ENCODE data around the gene OSR1. TPM values are rescaled to one million over a fixed set of nuclear protein-coding genes. Genes with fewer than 3 reads are reported as not detected.

The OSR1 gene
- total and polyA plus RNA-seq, 9 of the 15 experiments (the other 6 are each of a cell fraction or from before 2014, with no cell fraction given) = not detected

- no peak for TF ChIP-seq C11orf30 (IDR thresholded peaks at IDR 0.05; ENCODE audit: low read depth)
- TF ChIP-seq ETV5 (CRISPR knock-in tag; IDR thresholded peaks at IDR 0.05; ENCODE audit: low read depth) = no peak
- TF ChIP-seq POLR2AphosphoS2 (IDR thresholded peaks at IDR 0.05; ENCODE audit: low read length) = peak; percentile 62; the same call in 1 of the 2 replicates
- TF ChIP-seq ESRRB (CRISPR knock-in tag; IDR thresholded peaks at IDR 0.05; ENCODE audit: borderline replicate concordance) = no peak
- TF ChIP-seq PHB (CRISPR knock-in tag; IDR thresholded peaks at IDR 0.05) = no peak
- no peak for TF ChIP-seq ZNF655 (CRISPR knock-in tag; IDR thresholded peaks at IDR 0.05)
- 0 out of 2 replicates have a peak, but pooled peaks have one; percentile 64 for TF ChIP-seq TCF7 (IDR thresholded peaks at IDR 0.05; ENCODE audit: borderline replicate concordance)
- TF ChIP-seq MAZ (CRISPR knock-in tag; conservative IDR thresholded peaks at IDR 0.05 in 1 of 2, IDR thresholded peaks at IDR 0.05 in 1 of 2) = peak in 1 of 2 experiments; percentile 65; a peak in 3 of 4 replicates
- no peak for TF ChIP-seq PTBP1 (IDR thresholded peaks at IDR 0.05; ENCODE audit: low read depth, low read length)
- no peak for TF ChIP-seq RBM15 (IDR thresholded peaks at IDR 0.05; ENCODE audit: insufficient read depth, low read length)
- peak; percentile 97 for TF ChIP-seq POLR2B (IDR thresholded peaks at IDR 0.05; ENCODE audit: low read depth, partially characterized antibody)
- 0 out of 2 replicates have a peak, but pooled peaks have one; percentile 40 for TF ChIP-seq KLF13 (tag; IDR thresholded peaks at IDR 0.05; ENCODE audit: borderline replicate concordance, low read depth)
- no peak for TF ChIP-seq ARID2 (IDR thresholded peaks at IDR 0.05)
- no peak for TF ChIP-seq ZNF586 (CRISPR knock-in tag; conservative IDR thresholded peaks at IDR 0.05)
- TF ChIP-seq TBP (optimal IDR thresholded peaks at IDR 0.05; ENCODE audit: low read depth, low read length) = peak; percentile 62
- no peak for TF ChIP-seq SRSF7 (optimal IDR thresholded peaks at IDR 0.05; ENCODE audit: low read depth, low read length)
- TF ChIP-seq ZBTB12 (CRISPR knock-in tag; IDR thresholded peaks at IDR 0.05) = peak; percentile 99
- no peak for TF ChIP-seq ARHGAP35 (IDR thresholded peaks at IDR 0.05; ENCODE audit: partially characterized antibody)
- TF ChIP-seq DMBX1 (CRISPR knock-in tag; IDR thresholded peaks at IDR 0.05; ENCODE audit: borderline replicate concordance) = 0 out of 2 replicates have a peak, but pooled peaks have one; percentile 17
- TF ChIP-seq KDM4B (IDR thresholded peaks at IDR 0.05; ENCODE audit: borderline replicate concordance in 2 of 2, low read depth in 1 of 2) = no peak
- no peak; the same call in 1 of the 2 replicates for TF ChIP-seq CAMTA2 (CRISPR knock-in tag; conservative IDR thresholded peaks at IDR 0.05)
- TF ChIP-seq E2F8 (IDR thresholded peaks at IDR 0.05; ENCODE audit: low read depth, partially characterized antibody) = peak; percentile 78
- no peak for TF ChIP-seq PCBP2 (IDR thresholded peaks at IDR 0.05; ENCODE audit: low read depth, low read length, poor library complexity, severe bottlenecking)
Measured at GRCh38 chr2:19347619-19348562, 10.5 kb downstream of the OSR1 start (continued).
